DMS153 treated with DMSO at 0.1 percent for 48 hours (cell line): ENCODE data around the gene PRPH.
"Not testable (repeated sequence)": the region's sequence is repeated elsewhere in the genome, so short reads cannot be mapped to it uniquely, and the experiment has no call there.

ENCODE experiments used
- DNase-seq: peaks from one replicate; lab custom pipeline; 2025; ENCODE audit not compliant: unreplicated experiment; lab: John Stamatoyannopoulos, UW

PRPH gene

GRCh38 chr12:49332441-49332861 is 37.5 kb downstream of the PRPH start:
- no peak for DNase-seq

- no peak for DNase-seq
Measured at GRCh38 chr12:49332891-49333371, 38.0 kb downstream of the PRPH start.

GRCh38 chr12:49333778-49334177 is 38.8 kb downstream of the PRPH start:
- DNase-seq, result not testable (repeated sequence)

GRCh38 chr12:49334226-49334625 is 39.3 kb downstream of the PRPH start:
- no peak for DNase-seq

- DNase-seq, result no peak
Measured at GRCh38 chr12:49334681-49335080, 39.7 kb downstream of the PRPH start.

GRCh38 chr12:49335118-49335954 is 40.4 kb downstream of the PRPH start:
- no peak for DNase-seq

- no peak for DNase-seq
Measured at GRCh38 chr12:49335955-49336644, 41.2 kb downstream of the PRPH start.

- DNase-seq, result peak; percentile 52
Measured at GRCh38 chr12:49336645-49337584, 42.0 kb downstream of the PRPH start, which contains the start of gene C1QL4. Gene C1QL4 (minus strand): TSS chr12:49337188. CDS start chr12:49336477, 711 bp downstream.

- no peak for DNase-seq
Measured at GRCh38 chr12:49338830-49339463, 44.0 kb downstream of the PRPH start.

- no peak for DNase-seq
Measured at GRCh38 chr12:49339464-49339861, 44.5 kb downstream of the PRPH start.

GRCh38 chr12:49340095-49340870 is 45.3 kb downstream of the PRPH start:
- DNase-seq, result no peak

- no peak for DNase-seq
Measured at GRCh38 chr12:49340971-49341776, 46.2 kb downstream of the PRPH start.

GRCh38 chr12:49341777-49342065 is 46.8 kb downstream of the PRPH start:
- DNase-seq, result no peak

GRCh38 chr12:49342066-49342913 is 47.3 kb downstream of the PRPH start:
- DNase-seq, result peak; percentile 74

- no peak for DNase-seq
Measured at GRCh38 chr12:49342914-49343731, 48.2 kb downstream of the PRPH start.

- DNase-seq, result no peak
Measured at GRCh38 chr12:49344486-49345050, 49.6 kb downstream of the PRPH start.
